T-helper 1 cell (primary cell): ENCODE measurements around the gene DPEP3.
"Not testable (repeated sequence)": the region's sequence is repeated elsewhere in the genome, so short reads cannot be mapped to it uniquely, and the experiment has no call there.

Experiments used
- DNase-seq, 5 donors: peaks; one replicate each; pipeline ENCODE4 v3.0.0-alpha.2; 2012 to 2020
- total RNA-seq, 4 donors: gene quantifications; one replicate each; lab custom pipeline; 2026; lab: John Stamatoyannopoulos, UW

Gene DPEP3
- 0 to 0.85 (median 0.36) reads per million in 4 donors for total RNA-seq

DNA sequence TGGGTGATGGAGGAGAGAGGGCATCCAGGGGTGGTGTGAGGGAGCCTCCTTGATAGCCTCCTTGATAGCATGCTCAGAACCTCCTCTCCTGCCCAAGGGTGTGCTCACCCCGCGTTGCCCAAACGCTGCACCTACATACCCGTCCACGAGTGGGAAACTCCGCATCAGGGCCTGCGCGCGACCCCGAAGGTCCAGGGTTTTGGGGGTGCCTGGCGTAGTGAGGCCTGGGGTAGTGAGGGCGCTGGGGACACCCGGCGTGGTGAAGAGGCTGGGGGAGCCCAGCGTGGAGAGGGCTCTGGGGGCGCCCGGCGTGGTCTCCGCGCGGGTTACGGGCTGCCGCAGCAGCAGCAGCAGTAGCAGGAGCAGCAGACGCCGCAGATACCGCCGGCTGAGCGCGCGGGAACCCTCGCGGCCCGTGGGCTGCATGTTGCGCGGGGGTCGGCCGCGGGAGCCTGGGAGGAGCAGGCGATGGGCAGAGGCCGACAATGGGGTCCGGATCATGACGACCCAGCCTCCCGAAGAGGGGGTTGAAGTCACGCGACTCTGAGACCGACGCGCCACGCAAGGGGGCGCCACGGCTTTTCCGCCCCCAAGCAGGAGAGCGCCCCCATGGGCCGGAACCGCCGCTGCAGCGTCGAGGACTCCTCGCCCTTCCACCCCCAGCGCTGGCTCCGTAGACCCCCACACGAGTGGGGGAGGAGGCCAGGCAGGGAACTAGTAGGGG is at the start of gene DPEP3:
Gene DPEP3 (minus strand): TSS at position 545 of the 724 bp plus-strand sequence. CDS start 119 bp downstream, at position 426.
- DNase-seq: no peak

DNA sequence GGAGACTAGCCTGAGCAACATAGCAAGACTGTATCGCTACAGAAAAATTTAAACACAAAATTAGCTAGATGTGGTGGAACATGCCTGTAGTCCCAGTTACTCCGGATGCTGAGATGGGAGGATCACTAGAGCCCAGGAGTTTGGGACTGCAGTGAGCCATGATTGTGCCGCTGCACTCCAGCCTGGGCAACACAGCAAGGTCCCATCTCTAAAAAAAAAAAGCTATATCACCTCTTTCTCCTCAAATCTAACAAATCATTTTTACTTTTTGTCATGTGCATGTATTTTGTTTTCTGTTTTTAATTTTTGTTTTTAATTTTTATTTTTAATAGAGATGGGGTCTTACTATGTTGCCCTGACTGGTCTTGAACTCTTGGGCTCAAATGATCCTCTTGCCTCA is 48.7 kb upstream of the DPEP3 start:
- no peak for DNase-seq

DNA sequence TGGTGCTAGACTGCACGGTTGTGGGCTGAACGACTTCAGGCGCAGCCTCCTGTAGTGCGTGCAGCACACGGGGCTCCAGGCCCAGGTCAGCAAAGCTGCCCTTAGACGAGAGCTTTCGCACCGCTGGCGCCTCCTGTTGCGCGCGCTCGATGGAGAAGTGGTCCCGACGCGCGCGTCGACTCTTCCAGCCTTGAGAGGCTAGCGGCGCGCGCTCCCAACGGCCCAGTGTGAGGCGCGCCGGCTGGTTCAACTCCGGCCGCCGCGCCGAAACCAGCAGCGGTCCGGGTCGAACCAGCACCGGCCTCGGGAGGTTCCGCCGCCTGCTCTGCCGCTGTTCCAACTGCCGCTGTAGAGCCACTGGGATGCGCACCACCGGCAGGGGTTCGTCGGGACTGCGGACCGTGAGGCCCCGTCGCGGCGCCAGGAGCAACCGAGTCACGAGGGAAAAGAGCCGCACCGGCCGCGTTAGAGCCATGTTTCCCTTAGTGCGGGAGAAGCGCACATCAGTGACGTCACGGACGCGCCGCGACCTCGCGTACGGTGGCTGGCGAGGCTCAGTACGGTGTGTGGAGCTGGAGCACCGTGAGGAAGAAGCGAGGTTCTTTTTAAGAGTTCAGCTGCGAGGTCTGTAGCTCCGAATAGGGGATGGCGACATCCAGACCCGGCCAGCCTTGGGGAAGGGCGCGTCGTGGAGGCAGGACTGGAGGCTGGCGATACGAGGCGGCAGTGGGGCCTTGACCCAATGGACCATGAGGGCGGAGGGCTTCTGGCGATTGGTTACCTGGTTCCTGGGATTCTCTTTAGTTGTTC is 42.6 kb upstream of the DPEP3 start, which contains the start of the genes DDX28 and DUS2:
Gene DDX28 (minus strand): TSS at position 505 of the 810 bp plus-strand sequence. CDS start 30 bp downstream, at position 475.
Gene DUS2 (plus strand): TSS at position 557 of the 810 bp plus-strand sequence. CDS start 14,740 bp downstream, outside the sequence.
- DNase-seq: peak; percentile 74 to 91 (median 86)

GRCh38 chr16:68022278-68022727 is 42.0 kb upstream of the DPEP3 start:
- DNase-seq: no peak

- DNase-seq: no peak
Observed at GRCh38 chr16:68021490-68021889, 41.2 kb upstream of the DPEP3 start.

- DNase-seq: no peak
Observed at GRCh38 chr16:68019167-68019680, 38.9 kb upstream of the DPEP3 start.

- DNase-seq: no peak
Observed at GRCh38 chr16:68015681-68016080, 35.4 kb upstream of the DPEP3 start, which contains the start of gene DPEP2NB. DPEP2NB (minus strand) TSS chr16:68015911; CDS start chr16:68015770, 141 bp downstream.

GRCh38 chr16:68013440-68013839 is 33.1 kb upstream of the DPEP3 start:
- DNase-seq: no peak

DNA sequence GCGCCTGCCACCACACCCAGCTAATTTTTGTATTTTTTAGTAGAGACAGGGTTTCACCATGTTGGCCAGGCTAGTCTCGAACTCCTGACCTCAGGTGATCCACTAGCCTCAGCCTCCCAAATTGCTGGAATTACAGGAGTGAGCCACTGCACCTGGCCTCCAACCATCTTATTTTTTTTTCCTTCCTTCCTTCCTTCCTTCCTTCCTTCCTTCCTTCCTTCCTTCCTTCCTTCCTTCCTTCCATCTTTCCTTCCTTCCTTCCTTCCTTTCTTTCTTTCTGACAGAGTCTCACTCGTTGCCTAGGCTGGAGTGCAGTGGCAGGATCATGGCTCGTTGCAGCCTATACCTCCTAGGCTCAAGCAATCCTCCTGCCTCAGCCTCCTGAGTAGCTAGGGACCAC is 29.6 kb upstream of the DPEP3 start:
- not testable (repeated sequence) for DNase-seq

DNA sequence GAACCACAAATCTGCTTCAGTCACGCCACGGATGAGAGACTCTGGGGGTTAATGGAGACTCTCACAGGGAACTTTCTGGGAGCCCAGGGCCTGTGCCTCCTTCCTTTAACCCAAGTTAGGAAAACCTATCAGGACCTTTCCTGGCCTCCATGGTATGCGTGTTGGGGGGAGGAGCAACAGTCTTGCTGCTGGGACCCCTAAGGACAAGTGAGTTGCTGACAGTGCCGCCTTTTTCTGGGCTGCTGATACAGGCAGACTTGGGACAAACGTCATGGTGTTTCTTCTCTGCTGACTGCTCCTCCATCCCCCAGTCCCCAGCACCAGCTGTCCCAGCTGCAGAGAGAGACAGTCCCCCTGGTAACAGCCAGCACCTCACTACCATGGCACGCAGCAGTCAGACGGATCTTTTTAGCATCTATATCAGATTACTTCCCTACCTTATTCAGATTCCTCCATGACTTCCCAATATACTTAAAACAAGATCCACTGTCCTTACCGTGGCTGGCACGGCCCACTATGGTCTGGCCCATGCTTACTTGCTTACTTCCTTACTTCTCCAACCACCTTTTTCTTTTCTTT is 28.9 kb upstream of the DPEP3 start:
- no peak for DNase-seq

- peak in 2 of 5 donors; percentile 26 to 69 for DNase-seq
Observed at GRCh38 chr16:68005786-68006286, 25.5 kb upstream of the DPEP3 start.

GRCh38 chr16:68005211-68005610 is 24.9 kb upstream of the DPEP3 start:
- no peak for DNase-seq

DNA sequence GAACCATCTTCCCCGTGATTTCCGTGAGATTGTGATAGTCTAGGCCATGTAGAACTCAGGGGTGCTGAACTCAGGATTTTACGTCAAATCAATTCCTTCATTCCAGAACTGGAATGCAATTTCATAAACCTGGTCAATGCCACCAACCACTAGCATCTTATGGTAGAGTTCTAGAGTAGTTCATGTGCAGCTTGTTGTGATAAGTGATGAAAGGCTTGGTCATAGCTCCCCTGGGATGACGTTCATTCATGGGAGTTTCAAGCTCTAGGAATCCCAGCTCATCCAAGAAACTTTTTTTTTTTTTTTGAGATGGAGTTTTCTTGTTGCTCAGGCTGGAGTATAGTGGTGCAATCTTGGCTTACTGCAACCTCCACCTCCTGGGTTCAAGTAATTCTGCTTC is 22.7 kb upstream of the DPEP3 start:
- no peak for DNase-seq

DNA sequence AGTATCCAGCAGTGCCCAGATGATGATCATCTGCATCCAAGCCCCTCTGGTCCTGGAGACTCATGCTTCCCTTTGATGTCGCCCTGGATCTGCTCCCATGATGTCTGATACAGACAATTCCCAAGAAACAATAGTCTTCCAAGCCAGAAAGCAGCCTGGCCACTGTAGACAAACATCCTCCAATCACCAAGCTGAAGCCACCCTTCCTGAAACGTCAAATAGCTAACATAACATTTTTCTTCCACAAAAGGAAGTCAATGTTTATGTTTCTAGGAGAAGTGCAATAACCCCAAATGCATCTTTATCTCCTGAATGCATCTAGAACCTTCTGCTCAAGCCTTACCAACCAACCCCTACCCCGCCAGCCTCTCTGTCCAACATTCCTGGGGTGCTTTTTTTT is 20.2 kb upstream of the DPEP3 start:
- DNase-seq: no peak

DNA sequence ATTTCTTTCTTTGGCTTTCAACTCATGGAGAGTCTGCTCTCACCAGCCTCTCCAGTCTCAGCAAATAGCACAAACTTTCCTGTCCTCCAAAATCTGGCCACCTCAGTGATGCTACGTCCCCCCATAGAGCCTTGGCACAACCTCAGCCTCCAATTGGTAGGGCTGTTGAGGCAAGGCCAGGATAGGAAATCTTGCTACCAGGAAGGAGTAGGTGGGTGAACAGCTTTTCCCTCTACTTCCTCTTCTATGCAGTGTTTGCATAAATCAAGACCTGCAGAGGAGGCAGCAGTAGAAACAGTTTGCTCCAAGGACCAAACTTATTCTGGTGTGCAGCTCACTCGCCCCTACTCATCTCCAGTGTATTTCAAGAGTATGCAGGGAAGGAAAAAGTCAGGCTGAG is 19.7 kb upstream of the DPEP3 start:
- DNase-seq: peak in 1 of 5 donors; percentile 17

DNA sequence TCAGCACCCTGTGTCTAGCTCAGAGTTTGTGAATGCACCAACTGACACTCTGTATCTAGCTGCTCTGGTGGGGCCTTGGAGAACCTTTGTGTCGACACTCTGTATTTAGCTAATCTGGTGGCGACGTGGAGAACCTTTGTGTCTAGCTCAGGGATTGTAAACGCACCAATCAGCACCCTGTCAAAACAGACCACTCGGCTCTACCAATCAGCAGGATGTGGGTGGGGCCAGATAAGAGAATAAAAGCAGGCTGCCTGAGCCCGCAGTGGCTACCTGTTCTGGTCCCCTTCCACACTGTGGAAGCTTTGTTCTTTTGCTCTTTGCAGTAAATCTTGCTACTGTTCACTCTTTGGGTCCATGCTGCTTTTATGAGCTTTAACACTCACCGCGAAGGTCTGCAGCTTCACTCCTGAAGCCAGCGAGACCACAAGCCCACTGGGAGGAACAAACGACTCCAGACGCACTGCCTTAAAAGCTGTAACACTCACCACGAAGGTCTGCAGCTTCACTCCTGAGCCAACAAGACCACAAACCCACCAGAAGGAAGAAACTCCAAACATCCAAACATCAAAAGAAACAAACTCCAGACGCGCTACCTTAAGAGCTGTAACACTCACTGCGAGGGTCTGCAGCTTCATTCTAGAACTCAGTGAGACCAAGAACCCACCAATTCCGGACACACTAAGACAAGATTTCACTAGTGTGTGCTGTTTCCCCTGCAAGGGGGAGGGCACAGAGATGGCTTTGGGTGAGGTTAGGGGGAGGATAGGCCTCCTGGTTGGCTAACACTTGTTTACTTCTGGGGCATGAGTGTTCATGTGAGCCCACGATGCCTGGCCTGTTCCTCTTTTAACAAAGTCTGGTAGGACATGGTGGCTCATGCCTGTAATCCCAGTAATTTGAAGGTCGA is 18.7 kb upstream of the DPEP3 start, which contains the start of gene DPEP2:
Gene DPEP2 (minus strand): TSS at position 706 of the 910 bp plus-strand sequence. CDS start 6,272 bp downstream, outside the sequence.
- peak in 3 of 5 donors; percentile 19 to 54 (median 35) for DNase-seq

- DNase-seq: not testable (repeated sequence)
Observed at GRCh38 chr16:67998231-67998778, 18.0 kb upstream of the DPEP3 start.

- no peak for DNase-seq
Observed at GRCh38 chr16:67996666-67997065, 16.4 kb upstream of the DPEP3 start.

GRCh38 chr16:67995423-67995822 is 15.1 kb upstream of the DPEP3 start:
- no peak for DNase-seq

DNA sequence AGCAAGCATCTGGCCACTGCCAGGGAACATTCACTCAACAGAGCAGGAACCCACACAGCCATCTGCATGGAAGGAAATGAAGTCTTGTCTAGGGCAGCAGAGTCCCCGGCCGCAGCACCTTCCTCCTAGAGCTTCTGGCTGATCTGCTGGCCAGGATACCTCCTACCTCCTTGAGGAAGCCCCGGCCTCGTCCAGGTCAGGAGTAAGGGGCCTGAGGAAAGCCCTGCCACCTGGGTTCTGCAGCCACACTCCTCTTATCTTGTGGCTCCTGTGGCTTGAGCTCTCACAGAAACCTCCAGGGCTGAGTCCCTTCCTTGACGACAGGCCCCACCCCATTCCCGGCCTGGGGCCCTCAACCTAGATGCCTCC is 13.7 kb upstream of the DPEP3 start:
- not testable (repeated sequence) for DNase-seq
